Stomach (tissue), 4 donors: Measurements from ENCODE around the gene SLC16A6.
"Not testable (repeated sequence)": the region's sequence is repeated elsewhere in the genome, so short reads cannot be mapped to it uniquely, and the experiment has no call there.

Experiments
- EP300 ChIP-seq: sonication (generic); formaldehyde crosslinking; IDR thresholded peaks from one replicate; pipeline ENCODE4 v1.6.1; 2017; ENCODE audit warnings: antibody characterized with exemption
- POLR2A ChIP-seq, 4 donors: fragments of 450-650 bp; IDR thresholded peaks; one replicate each; pipeline ENCODE4 v1.6.1; 2016; ENCODE audit warnings: antibody characterized with exemption in 4 of 4, control low read depth in 2 of 4, mild to moderate bottlenecking in 1 of 4, moderate library complexity in 1 of 4
- POLR2AphosphoS5 ChIP-seq, 3 donors: sonication (generic); formaldehyde crosslinking; IDR thresholded peaks; one replicate each; pipeline ENCODE4 v1.6.1; 2016; ENCODE audit warnings: antibody characterized with exemption in 3 of 3
- TF ChIP-seq, protein P1 (sequence below), 7 experiments: fragments of 450-650 bp in 4 of 7; fragments of 200-600 bp in 3 of 7; sonication (generic) in 3 of 7; IDR thresholded peaks; one replicate each; pipeline ENCODE4 v1.5.1; 2016 to 2019; ENCODE audit warnings: antibody characterized with exemption in 7 of 7, control low read depth in 2 of 7, mild to moderate bottlenecking in 1 of 7

DNA sequence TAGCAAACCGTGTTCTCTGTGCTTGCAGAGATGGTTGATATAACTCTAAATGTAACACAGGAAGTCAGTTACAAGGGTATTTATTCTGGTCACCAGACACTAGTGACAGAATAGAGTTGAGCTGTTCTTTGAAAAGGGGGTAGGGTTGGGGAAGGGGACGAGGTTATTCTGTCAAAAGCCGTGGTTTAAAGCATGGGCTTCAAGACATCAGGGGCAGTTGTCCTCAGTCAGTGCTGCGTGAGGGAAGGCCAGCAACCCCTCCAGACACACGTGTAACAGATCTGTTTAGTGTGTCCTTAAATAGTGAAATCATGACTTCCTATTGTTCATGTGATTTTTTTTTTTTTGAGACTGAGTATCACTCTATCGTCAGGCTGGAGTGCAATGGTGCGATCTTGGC lies 37.5 kb downstream of the SLC16A6 start:
- not testable (repeated sequence) for TF ChIP-seq POLR2A (IDR thresholded peaks at IDR 0.05); EP300; POLR2AphosphoS5 (IDR thresholded peaks at IDR 0.05)
- TF ChIP-seq, protein P1, sequence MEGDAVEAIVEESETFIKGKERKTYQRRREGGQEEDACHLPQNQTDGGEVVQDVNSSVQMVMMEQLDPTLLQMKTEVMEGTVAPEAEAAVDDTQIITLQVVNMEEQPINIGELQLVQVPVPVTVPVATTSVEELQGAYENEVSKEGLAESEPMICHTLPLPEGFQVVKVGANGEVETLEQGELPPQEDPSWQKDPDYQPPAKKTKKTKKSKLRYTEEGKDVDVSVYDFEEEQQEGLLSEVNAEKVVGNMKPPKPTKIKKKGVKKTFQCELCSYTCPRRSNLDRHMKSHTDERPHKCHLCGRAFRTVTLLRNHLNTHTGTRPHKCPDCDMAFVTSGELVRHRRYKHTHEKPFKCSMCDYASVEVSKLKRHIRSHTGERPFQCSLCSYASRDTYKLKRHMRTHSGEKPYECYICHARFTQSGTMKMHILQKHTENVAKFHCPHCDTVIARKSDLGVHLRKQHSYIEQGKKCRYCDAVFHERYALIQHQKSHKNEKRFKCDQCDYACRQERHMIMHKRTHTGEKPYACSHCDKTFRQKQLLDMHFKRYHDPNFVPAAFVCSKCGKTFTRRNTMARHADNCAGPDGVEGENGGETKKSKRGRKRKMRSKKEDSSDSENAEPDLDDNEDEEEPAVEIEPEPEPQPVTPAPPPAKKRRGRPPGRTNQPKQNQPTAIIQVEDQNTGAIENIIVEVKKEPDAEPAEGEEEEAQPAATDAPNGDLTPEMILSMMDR (IDR thresholded peaks at IDR 0.05), result not testable (repeated sequence)
